Measurements from ENCODE around the gene TCF7L1.

The TCF7L1 gene

DNA sequence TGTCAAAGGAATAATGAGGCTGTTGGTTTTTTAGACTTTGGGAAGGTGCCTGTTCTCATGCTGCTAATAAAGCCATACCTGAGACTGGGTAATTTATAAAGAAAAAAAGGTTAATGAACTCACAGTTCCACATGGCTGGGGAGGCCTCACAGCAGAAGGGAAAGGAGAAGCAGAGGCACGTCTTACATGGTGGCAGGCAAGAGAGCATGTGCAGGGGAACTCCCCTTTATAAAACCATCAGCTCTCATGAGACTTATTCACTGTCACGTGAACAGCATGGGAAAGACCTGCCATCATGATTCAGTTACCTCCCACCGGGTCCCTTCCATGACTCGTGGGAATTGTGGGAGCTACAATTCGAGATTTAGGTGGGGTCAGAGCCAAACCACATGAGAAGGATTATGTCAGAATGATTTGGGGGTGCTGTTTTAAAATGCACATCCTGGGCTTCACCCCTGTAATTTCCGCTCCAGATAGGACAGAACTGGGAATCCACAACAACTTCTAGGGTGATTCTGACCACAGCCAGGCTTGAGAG, 37.8 kb downstream of the TCF7L1 start:
- TF ChIP-seq, protein P1, sequence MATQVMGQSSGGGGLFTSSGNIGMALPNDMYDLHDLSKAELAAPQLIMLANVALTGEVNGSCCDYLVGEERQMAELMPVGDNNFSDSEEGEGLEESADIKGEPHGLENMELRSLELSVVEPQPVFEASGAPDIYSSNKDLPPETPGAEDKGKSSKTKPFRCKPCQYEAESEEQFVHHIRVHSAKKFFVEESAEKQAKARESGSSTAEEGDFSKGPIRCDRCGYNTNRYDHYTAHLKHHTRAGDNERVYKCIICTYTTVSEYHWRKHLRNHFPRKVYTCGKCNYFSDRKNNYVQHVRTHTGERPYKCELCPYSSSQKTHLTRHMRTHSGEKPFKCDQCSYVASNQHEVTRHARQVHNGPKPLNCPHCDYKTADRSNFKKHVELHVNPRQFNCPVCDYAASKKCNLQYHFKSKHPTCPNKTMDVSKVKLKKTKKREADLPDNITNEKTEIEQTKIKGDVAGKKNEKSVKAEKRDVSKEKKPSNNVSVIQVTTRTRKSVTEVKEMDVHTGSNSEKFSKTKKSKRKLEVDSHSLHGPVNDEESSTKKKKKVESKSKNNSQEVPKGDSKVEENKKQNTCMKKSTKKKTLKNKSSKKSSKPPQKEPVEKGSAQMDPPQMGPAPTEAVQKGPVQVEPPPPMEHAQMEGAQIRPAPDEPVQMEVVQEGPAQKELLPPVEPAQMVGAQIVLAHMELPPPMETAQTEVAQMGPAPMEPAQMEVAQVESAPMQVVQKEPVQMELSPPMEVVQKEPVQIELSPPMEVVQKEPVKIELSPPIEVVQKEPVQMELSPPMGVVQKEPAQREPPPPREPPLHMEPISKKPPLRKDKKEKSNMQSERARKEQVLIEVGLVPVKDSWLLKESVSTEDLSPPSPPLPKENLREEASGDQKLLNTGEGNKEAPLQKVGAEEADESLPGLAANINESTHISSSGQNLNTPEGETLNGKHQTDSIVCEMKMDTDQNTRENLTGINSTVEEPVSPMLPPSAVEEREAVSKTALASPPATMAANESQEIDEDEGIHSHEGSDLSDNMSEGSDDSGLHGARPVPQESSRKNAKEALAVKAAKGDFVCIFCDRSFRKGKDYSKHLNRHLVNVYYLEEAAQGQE (IDR thresholded peaks at IDR 0.05; ENCODE audit: insufficient replicate concordance, low read depth) = no peak
- TF ChIP-seq POLR2AphosphoS5 (IDR thresholded peaks at IDR 0.05; ENCODE audit: low read depth) (no peak), GABPA (IDR thresholded peaks at IDR 0.05; ENCODE audit: low read depth) (no peak), SPI1 (IDR thresholded peaks at IDR 0.05; ENCODE audit: borderline replicate concordance, low read depth) (no peak)
- TF ChIP-seq, protein P2, sequence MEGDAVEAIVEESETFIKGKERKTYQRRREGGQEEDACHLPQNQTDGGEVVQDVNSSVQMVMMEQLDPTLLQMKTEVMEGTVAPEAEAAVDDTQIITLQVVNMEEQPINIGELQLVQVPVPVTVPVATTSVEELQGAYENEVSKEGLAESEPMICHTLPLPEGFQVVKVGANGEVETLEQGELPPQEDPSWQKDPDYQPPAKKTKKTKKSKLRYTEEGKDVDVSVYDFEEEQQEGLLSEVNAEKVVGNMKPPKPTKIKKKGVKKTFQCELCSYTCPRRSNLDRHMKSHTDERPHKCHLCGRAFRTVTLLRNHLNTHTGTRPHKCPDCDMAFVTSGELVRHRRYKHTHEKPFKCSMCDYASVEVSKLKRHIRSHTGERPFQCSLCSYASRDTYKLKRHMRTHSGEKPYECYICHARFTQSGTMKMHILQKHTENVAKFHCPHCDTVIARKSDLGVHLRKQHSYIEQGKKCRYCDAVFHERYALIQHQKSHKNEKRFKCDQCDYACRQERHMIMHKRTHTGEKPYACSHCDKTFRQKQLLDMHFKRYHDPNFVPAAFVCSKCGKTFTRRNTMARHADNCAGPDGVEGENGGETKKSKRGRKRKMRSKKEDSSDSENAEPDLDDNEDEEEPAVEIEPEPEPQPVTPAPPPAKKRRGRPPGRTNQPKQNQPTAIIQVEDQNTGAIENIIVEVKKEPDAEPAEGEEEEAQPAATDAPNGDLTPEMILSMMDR (IDR thresholded peaks at IDR 0.05; ENCODE audit: insufficient read depth, low read length) = no peak
- Histone ChIP-seq H3K4me3 (replicated peaks; ENCODE audit: insufficient read depth, low read length) (no peak overlapping the region), H3K27me3 (ENCODE audit: insufficient read depth, poor library complexity, severe bottlenecking) (peaks cover 2% of the 10 kb centered on the region), H3K27ac (replicated peaks) (no peak overlapping the region)
- DNase-seq (ENCODE audit: low read depth in 1 of 2, low spot score in 1 of 2) = no peak

DNA sequence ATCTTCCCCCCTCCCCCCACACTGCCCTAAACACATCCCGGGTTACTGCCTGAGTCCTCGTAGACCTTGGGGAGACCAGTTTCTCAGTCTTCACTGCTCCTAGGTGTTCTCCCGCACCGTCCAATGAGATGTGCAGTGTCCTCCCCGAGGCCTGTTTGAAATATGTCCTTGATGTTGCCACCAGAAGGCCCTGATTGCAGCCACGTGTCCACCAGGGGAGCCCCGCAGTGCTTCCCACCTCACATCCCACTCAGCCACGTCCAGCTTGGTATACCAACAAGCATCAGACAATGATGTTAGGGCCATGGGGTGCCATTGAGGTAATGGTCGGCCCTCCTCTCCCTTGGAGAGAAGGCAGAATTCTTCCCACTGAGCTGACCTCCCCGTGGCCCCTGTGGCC, 38.7 kb downstream of the TCF7L1 start:
- DNase-seq (ENCODE audit: low read depth in 1 of 2, low spot score in 1 of 2) = no peak
- H3K27ac ChIP-seq (replicated peaks) = no peak overlapping the region
- H3K4me3 ChIP-seq (replicated peaks; ENCODE audit: insufficient read depth, low read length) = no peak overlapping the region
- H3K27me3 ChIP-seq (ENCODE audit: insufficient read depth, poor library complexity, severe bottlenecking) = peaks cover 2% of the 10 kb centered on the region
- no peak for TF ChIP-seq GABPA (IDR thresholded peaks at IDR 0.05; ENCODE audit: low read depth)
- TF ChIP-seq POLR2AphosphoS5 (IDR thresholded peaks at IDR 0.05; ENCODE audit: low read depth) = no peak
- TF ChIP-seq SPI1 (IDR thresholded peaks at IDR 0.05; ENCODE audit: borderline replicate concordance, low read depth) = no peak

DNA sequence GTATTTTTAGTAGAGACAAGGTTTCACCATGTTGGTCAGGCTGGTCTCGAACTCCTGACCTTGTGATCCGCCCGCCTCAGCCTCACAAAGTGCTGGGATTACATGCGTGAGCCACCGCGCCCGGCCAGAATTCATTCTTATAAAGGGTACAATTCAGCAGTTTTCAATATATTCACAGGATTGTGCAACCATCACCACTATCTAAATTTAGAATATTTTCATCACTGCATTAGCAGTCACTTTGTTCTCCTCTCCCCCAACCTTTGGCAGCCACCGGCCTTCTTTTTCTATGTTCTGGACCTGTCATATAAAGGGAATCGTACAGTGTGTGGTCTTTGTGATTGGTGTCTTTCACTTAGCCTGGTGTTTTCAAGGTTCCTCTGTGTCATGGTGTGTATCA, 40.7 kb downstream of the TCF7L1 start:
- TF ChIP-seq, protein P2 (IDR thresholded peaks at IDR 0.05; ENCODE audit: insufficient read depth, low read length) = no peak
- TF ChIP-seq POLR2AphosphoS5 (IDR thresholded peaks at IDR 0.05; ENCODE audit: low read depth) = no peak
- no peak for TF ChIP-seq SPI1 (IDR thresholded peaks at IDR 0.05; ENCODE audit: borderline replicate concordance, low read depth)
- no peak for TF ChIP-seq GABPA (IDR thresholded peaks at IDR 0.05; ENCODE audit: low read depth)
- TF ChIP-seq, protein P1 (IDR thresholded peaks at IDR 0.05; ENCODE audit: insufficient replicate concordance, low read depth) = no peak
- Histone ChIP-seq H3K4me3 (replicated peaks; ENCODE audit: insufficient read depth, low read length) (no peak overlapping the region), H3K27ac (replicated peaks) (no peak overlapping the region), H3K27me3 (ENCODE audit: insufficient read depth, poor library complexity, severe bottlenecking) (peaks cover 3% of the 10 kb centered on the region)
- no peak for DNase-seq (ENCODE audit: low read depth in 1 of 2, low spot score in 1 of 2)

DNA sequence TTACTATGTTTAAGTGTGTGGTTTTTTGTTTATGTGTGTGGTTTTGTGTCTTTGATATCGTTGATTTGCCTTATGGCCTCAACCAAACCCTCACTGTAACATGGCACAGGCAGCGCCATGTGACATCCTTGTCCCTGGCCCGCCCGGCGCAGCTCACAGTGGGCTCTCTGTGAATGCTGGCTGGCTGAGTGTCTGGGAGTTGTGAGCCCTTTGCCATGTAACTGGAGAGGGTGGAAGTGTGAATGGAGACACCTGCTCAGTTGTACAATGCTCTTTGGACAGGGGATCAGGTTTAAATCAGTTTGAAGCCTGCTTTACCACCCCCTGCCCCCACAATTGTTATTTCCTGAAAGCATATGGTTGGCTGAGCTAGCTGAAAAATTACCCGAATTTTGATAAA, 41.8 kb downstream of the TCF7L1 start:
- peaks cover 2% of the 10 kb centered on the region for H3K27me3 ChIP-seq (ENCODE audit: insufficient read depth, poor library complexity, severe bottlenecking)
- no peak for DNase-seq (ENCODE audit: low read depth in 1 of 2, low spot score in 1 of 2)
- no peak overlapping the region for H3K27ac ChIP-seq (replicated peaks)
- no peak overlapping the region for H3K4me3 ChIP-seq (replicated peaks; ENCODE audit: insufficient read depth, low read length)
- TF ChIP-seq POLR2AphosphoS5 (IDR thresholded peaks at IDR 0.05; ENCODE audit: low read depth) = no peak
- TF ChIP-seq, protein P1 (IDR thresholded peaks at IDR 0.05; ENCODE audit: insufficient replicate concordance, low read depth) = no peak
- TF ChIP-seq GABPA (IDR thresholded peaks at IDR 0.05; ENCODE audit: low read depth) = no peak
- TF ChIP-seq, protein P2 (IDR thresholded peaks at IDR 0.05; ENCODE audit: insufficient read depth, low read length) = no peak
- TF ChIP-seq SPI1 (IDR thresholded peaks at IDR 0.05; ENCODE audit: borderline replicate concordance, low read depth) = no peak

Data from HL-60 (cell line).